Urothelium cell line (cell line): ENCODE results near the gene KRT81.
"Not testable (repeated sequence)": the region's sequence is repeated elsewhere in the genome, so short reads cannot be mapped to it uniquely, and the experiment has no call there.

Source experiments
- DNase-seq: peaks from one replicate; pipeline ENCODE4 v3.0.0; 2011; ENCODE audit warnings: low spot score, mixed read lengths
- FAIRE-seq: peaks from 2 replicates; lab custom pipeline; 2011; peaks lifted over from hg19 to GRCh38; lab: Jason Lieb, UNC

KRT81 gene

GRCh38 chr12:52318241-52318990, 27.1 kb upstream of the KRT81 start:
- FAIRE-seq, result no peak
- no peak for DNase-seq

- no peak for FAIRE-seq
These were observed 26.2 kb upstream of the KRT81 start for GRCh38 chr12:52317468-52318052.

GRCh38 chr12:52316701-52317100, 25.4 kb upstream of the KRT81 start:
- no peak for DNase-seq
- no peak for FAIRE-seq

More at GRCh38 chr12:52317468-52318052, 26.2 kb upstream of the KRT81 start:
- DNase-seq, result no peak

- no peak for FAIRE-seq
- DNase-seq, result no peak
These were observed 25.0 kb upstream of the KRT81 start for GRCh38 chr12:52316290-52316689.

GRCh38 chr12:52315721-52316120, 24.4 kb upstream of the KRT81 start:
- not testable (repeated sequence) for DNase-seq, FAIRE-seq

GRCh38 chr12:52314511-52314910, 23.2 kb upstream of the KRT81 start:
- FAIRE-seq (no peak), DNase-seq (no peak)

- FAIRE-seq (no peak), DNase-seq (no peak)
These were observed 22.6 kb upstream of the KRT81 start for GRCh38 chr12:52313926-52314325.

- FAIRE-seq, result no peak
- DNase-seq, result no peak
These were observed 22.1 kb upstream of the KRT81 start for GRCh38 chr12:52313461-52313860.

- no peak for FAIRE-seq
- no peak for DNase-seq
These were observed 20.8 kb upstream of the KRT81 start for GRCh38 chr12:52312086-52312485.

GRCh38 chr12:52311285-52311648, 19.9 kb upstream of the KRT81 start:
- no peak for DNase-seq
- FAIRE-seq, result no peak

GRCh38 chr12:52310622-52311284, 19.4 kb upstream of the KRT81 start:
- DNase-seq (no peak), FAIRE-seq (no peak)

GRCh38 chr12:52308806-52309425, 17.6 kb upstream of the KRT81 start:
- no peak for FAIRE-seq
- DNase-seq, result no peak

- FAIRE-seq, result no peak
- no peak for DNase-seq
These were observed 16.8 kb upstream of the KRT81 start for GRCh38 chr12:52307836-52308805.

GRCh38 chr12:52306731-52307130, 15.4 kb upstream of the KRT81 start:
- DNase-seq (no peak), FAIRE-seq (no peak)

GRCh38 chr12:52305921-52306705, 14.8 kb upstream of the KRT81 start:
- no peak for DNase-seq

GRCh38 chr12:52304941-52305411, 13.6 kb upstream of the KRT81 start:
- peak; percentile 93 for FAIRE-seq

More at GRCh38 chr12:52305921-52306705, 14.8 kb upstream of the KRT81 start:
- FAIRE-seq, result no peak

GRCh38 chr12:52302242-52302914, 11.0 kb upstream of the KRT81 start:
- not testable (repeated sequence) for DNase-seq
- FAIRE-seq, result peak; percentile 58

More at GRCh38 chr12:52304941-52305411, 13.6 kb upstream of the KRT81 start:
- not testable (repeated sequence) for DNase-seq

GRCh38 chr12:52301721-52302120, 10.4 kb upstream of the KRT81 start:
- FAIRE-seq, DNase-seq: not testable (repeated sequence)
